ENCODE data around the gene CRISP3. TPM values are rescaled to one million over a fixed set of nuclear protein-coding genes. Genes with fewer than 3 reads are reported as not detected.

CRISP3 gene
- total and polyA plus RNA-seq, 2 of the 8 experiments (the other 6 are each of a cell fraction or from before 2014, with no cell fraction given) = not detected

GRCh38 chr6:49739423-49739822 lies 4.8 kb downstream of the CRISP3 start:
- H3K4me3 ChIP-seq (ENCODE audit: extremely low read depth in 1 of 4, insufficient read depth in 2 of 4, low read depth in 3 of 4, low read length in 4 of 4) = no peak overlapping the region
- H3K56ac ChIP-seq (replicated peaks; ENCODE audit: insufficient read length, low read depth, low read length) = no peak overlapping the region
- H3K18ac ChIP-seq (ENCODE audit: extremely low read depth, low read length) = no peak overlapping the region
- DNase-seq (ENCODE audit: low read depth in 1 of 2, low spot score in 2 of 2) (no peak), FAIRE-seq (no peak)
- H2BK15ac ChIP-seq (ENCODE audit: low read length) = no peak overlapping the region
- ChIA-PET POLR2A (ENCODE audit: partially characterized antibody) (no interaction called here), CTCF (ENCODE audit: partially characterized antibody) (interaction anchor here (0.5 to 1.5 kb wide), 5 partner anchors 10 to 108 kb away, joined by 3 to 4 read pairs (median 4); no protein-coding TSS in a partner anchor)
- H4K91ac ChIP-seq (replicated peaks; ENCODE audit: insufficient read length, low read length) = no peak overlapping the region
- no peak overlapping the region for H3K23ac ChIP-seq (ENCODE audit: insufficient read length)
- no peaks in the 10 kb centered on the region for H3K4me1 ChIP-seq (replicated peaks in 1 of 4; ENCODE audit: control insufficient read depth in 3 of 4, insufficient read depth in 4 of 4, low read length in 3 of 4)
- no peaks in the 10 kb centered on the region for H4K20me1 ChIP-seq (replicated peaks in 1 of 2; ENCODE audit: control insufficient read depth in 1 of 2, insufficient read depth in 2 of 2, low read length in 2 of 2)
- no peak overlapping the region for H3K27ac ChIP-seq (ENCODE audit: low read depth, low read length)
- no peaks in the 10 kb centered on the region for H3K36me3 ChIP-seq (ENCODE audit: control insufficient read depth in 2 of 4, insufficient read depth in 4 of 4, low read length in 3 of 4)
- no peak overlapping the region for H2AFZ ChIP-seq (ENCODE audit: low read length)
- no peaks in the 10 kb centered on the region for H3K27me3 ChIP-seq (replicated peaks in 1 of 4; ENCODE audit: control insufficient read depth in 3 of 4, extremely low read depth in 1 of 4, insufficient read depth in 3 of 4, low read length in 3 of 4)
- no peak overlapping the region for H4K5ac ChIP-seq (ENCODE audit: insufficient read length, low read depth, low read length)
- no peak overlapping the region for H2BK20ac ChIP-seq (ENCODE audit: low read length)
- H3K4me2 ChIP-seq (ENCODE audit: insufficient read depth in 1 of 2, low read depth in 2 of 2, low read length in 2 of 2) = no peak overlapping the region
- H2BK5ac ChIP-seq (ENCODE audit: low read depth, low read length) = no peak overlapping the region
- H2BK12ac ChIP-seq (ENCODE audit: low read depth, low read length) = no peak overlapping the region
- no peaks in the 10 kb centered on the region for H3K9me3 ChIP-seq (ENCODE audit: insufficient read depth in 2 of 2, low read depth in 1 of 2, low read length in 1 of 2)
- no peaks in the 10 kb centered on the region for H3K79me2 ChIP-seq (ENCODE audit: control insufficient read depth in 1 of 2, insufficient read depth in 2 of 2, low read length in 2 of 2)
- 86% methylated on average over 2 of the region's 2 CpGs; no CpG with 5 or more reads in 1 of the 2 experiments for WGBS, 2 experiments (ENCODE audit: extremely low coverage in 1 of 2, insufficient coverage in 1 of 2, insufficient read length in 1 of 2, insufficient replicate concordance in 2 of 2, low coverage in 1 of 2, low lambda C conversion rate in 2 of 2, missing lambda C conversion rate in 1 of 2)
- H2BK120ac ChIP-seq (replicated peaks; ENCODE audit: low read depth, low read length) = no peak overlapping the region
- H3K4ac ChIP-seq (replicated peaks; ENCODE audit: insufficient read length, low read depth, low read length) = no peak overlapping the region
- no peak overlapping the region for H4K8ac ChIP-seq (ENCODE audit: extremely low read depth, insufficient read depth, low read length)
- H2AK5ac ChIP-seq (ENCODE audit: low read depth, low read length) = no peak overlapping the region
- no peak overlapping the region for H3K14ac ChIP-seq (ENCODE audit: insufficient read length)
- H3K79me1 ChIP-seq (ENCODE audit: low read depth, low read length) = no peaks in the 10 kb centered on the region
- H3K9ac ChIP-seq (replicated peaks in 1 of 4; ENCODE audit: extremely low read depth in 1 of 4, low read depth in 3 of 4, low read length in 3 of 4) = no peak overlapping the region
- no peaks in the 10 kb centered on the region; the same call in 1 of the 2 replicates for H3K23me2 ChIP-seq (ENCODE audit: low read depth, low read length)
- TF ChIP-seq POU5F1 (IDR thresholded peaks at IDR 0.05; ENCODE audit: low read depth, low read length) (no peak), NRF1 (IDR thresholded peaks at IDR 0.05; ENCODE audit: low read depth, low read length) (no peak), SUZ12 (IDR thresholded peaks at IDR 0.05; ENCODE audit: low read length) (no peak), YY1 (IDR thresholded peaks at IDR 0.05; ENCODE audit: low read depth, low read length) (no peak), E2F6 (IDR thresholded peaks at IDR 0.05) (no peak), SRF (IDR thresholded peaks at IDR 0.05; ENCODE audit: low read depth, low read length) (no peak), NANOG (IDR thresholded peaks at IDR 0.05; ENCODE audit: insufficient read depth, low read depth, low read length, poor library complexity, severe bottlenecking) (no peak), SIX5 (IDR thresholded peaks at IDR 0.05; ENCODE audit: low read depth, low read length) (no peak), RFX5 (IDR thresholded peaks at IDR 0.05; ENCODE audit: borderline replicate concordance, low read depth, low read length) (no peak), CHD1 (IDR thresholded peaks at IDR 0.05; ENCODE audit: low read depth, low read length) (no peak), POLR2A (IDR thresholded peaks at IDR 0.05; ENCODE audit: control extremely low read depth in 1 of 2, low read depth in 2 of 2, low read length in 2 of 2) (no peak), CHD2 (IDR thresholded peaks at IDR 0.05; ENCODE audit: low read length) (no peak), CEBPB (IDR thresholded peaks at IDR 0.05; ENCODE audit: low read depth, low read length) (no peak), RBBP5 (IDR thresholded peaks at IDR 0.05; ENCODE audit: borderline replicate concordance, low read depth, low read length) (no peak), RAD21 (IDR thresholded peaks at IDR 0.05 in 1 of 2, conservative IDR thresholded peaks at IDR 0.05 in 1 of 2; ENCODE audit: low read depth in 2 of 2, low read length in 2 of 2) (no peak)

Data from H1 (cell line).